GM10847 (cell line): Measurements from ENCODE around the gene INTS1.

Experiments
- POLR2A ChIP-seq: IDR thresholded peaks from 2 replicates; pipeline ENCODE4 v1.6.1; 2011; ENCODE audit not compliant: insufficient read length; ENCODE audit errors: extremely low read depth

INTS1 gene

GRCh38 chr7:1444925-1445322 is 59.3 kb downstream of the INTS1 start:
- no peak for TF ChIP-seq POLR2A

GRCh38 chr7:1444214-1444924 is 59.8 kb downstream of the INTS1 start:
- TF ChIP-seq POLR2A, result no peak

- no peak for TF ChIP-seq POLR2A
Observed at GRCh38 chr7:1442355-1443124, 61.6 kb downstream of the INTS1 start.

GRCh38 chr7:1441615-1442354 is 62.4 kb downstream of the INTS1 start:
- no peak for TF ChIP-seq POLR2A

- no peak for TF ChIP-seq POLR2A
Observed at GRCh38 chr7:1440620-1441019, 63.6 kb downstream of the INTS1 start.

GRCh38 chr7:1439373-1440363 is 64.5 kb downstream of the INTS1 start:
- TF ChIP-seq POLR2A, result no peak

GRCh38 chr7:1438821-1439220 is 65.4 kb downstream of the INTS1 start:
- TF ChIP-seq POLR2A, result no peak

- TF ChIP-seq POLR2A, result no peak
Observed at GRCh38 chr7:1438208-1438607, 66.0 kb downstream of the INTS1 start.

- no peak for TF ChIP-seq POLR2A
Observed at GRCh38 chr7:1437155-1437880, 66.9 kb downstream of the INTS1 start.

- TF ChIP-seq POLR2A, result no peak
Observed at GRCh38 chr7:1436608-1437007, 67.6 kb downstream of the INTS1 start.

GRCh38 chr7:1434891-1435670 is 69.1 kb downstream of the INTS1 start:
- TF ChIP-seq POLR2A, result no peak

- no peak for TF ChIP-seq POLR2A
Observed at GRCh38 chr7:1434165-1434718, 69.9 kb downstream of the INTS1 start.
